Right lobe of liver (tissue), 4 donors: ENCODE data around the gene KRT35.

Experiments
- POLR2A ChIP-seq: fragments of 450-650 bp; IDR thresholded peaks from one replicate; pipeline ENCODE4 v1.6.1; 2017; ENCODE audit warnings: antibody characterized with exemption, mild to moderate bottlenecking
- TF ChIP-seq, protein P1 (sequence below), 4 donors: fragments of 200-600 bp in 3 of 4; fragments of 450-650 bp in 1 of 4; IDR thresholded peaks; one replicate each; pipeline versions ENCODE4 v1.5.1 to v1.8.0; 2016 to 2022; ENCODE audit warnings: antibody characterized with exemption in 4 of 4, mild to moderate bottlenecking in 2 of 4
- donor health status: DM: no; HTN: no; CAD: no.
- donor health status: DM: no; HTN: no; CAD: no.
- donor health status: DM: no; HTN: yes; CAD: no.

DNA sequence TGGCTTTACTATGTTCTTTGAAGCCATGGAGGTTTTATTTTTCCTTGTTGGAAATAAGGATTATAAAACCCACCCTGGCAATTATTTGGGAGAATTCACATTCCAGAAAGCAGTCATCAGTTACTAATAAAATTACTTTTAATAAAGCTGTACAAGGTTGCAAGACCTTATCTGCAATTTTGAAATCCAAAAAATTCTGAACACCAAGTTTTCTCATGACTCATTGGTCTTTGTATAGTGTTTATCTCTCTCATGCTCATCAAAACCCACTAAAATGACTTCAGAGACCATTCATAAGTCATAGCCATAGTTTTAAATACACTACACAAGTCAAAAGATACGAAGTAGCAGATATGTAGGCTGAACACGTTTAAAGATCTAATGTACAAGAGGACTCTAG lies 34.1 kb downstream of the KRT35 start:
- TF ChIP-seq, protein P1, sequence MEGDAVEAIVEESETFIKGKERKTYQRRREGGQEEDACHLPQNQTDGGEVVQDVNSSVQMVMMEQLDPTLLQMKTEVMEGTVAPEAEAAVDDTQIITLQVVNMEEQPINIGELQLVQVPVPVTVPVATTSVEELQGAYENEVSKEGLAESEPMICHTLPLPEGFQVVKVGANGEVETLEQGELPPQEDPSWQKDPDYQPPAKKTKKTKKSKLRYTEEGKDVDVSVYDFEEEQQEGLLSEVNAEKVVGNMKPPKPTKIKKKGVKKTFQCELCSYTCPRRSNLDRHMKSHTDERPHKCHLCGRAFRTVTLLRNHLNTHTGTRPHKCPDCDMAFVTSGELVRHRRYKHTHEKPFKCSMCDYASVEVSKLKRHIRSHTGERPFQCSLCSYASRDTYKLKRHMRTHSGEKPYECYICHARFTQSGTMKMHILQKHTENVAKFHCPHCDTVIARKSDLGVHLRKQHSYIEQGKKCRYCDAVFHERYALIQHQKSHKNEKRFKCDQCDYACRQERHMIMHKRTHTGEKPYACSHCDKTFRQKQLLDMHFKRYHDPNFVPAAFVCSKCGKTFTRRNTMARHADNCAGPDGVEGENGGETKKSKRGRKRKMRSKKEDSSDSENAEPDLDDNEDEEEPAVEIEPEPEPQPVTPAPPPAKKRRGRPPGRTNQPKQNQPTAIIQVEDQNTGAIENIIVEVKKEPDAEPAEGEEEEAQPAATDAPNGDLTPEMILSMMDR (IDR thresholded peaks at IDR 0.05), result no peak
- TF ChIP-seq POLR2A, result no peak
